ENCODE data around the gene RALGAPA2. TPM values are rescaled to one million over a fixed set of nuclear protein-coding genes. Genes with fewer than 3 reads are reported as not detected.
"Not testable (repeated sequence)": the region's sequence is repeated elsewhere in the genome, so short reads cannot be mapped to it uniquely, and the experiment has no call there.

The RALGAPA2 gene
- total and polyA plus RNA-seq, 2 donors, result 15.3 to 41.6 TPM

DNA sequence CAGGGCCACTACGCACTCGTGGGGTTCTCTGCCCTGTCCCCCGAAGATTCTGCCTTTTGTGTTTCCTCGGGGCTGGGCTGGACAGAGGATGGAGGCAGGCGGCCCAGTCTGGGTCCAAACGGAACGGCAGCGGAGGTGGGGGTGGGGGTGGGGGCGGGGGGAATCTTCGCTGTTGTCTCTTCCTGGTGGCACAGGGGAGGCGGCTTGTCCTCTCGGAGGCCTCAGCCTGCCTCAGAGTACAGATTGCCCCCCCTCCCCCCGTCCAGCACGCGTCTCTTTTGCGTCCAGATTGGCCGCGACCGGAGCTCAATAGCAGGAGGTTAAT, 345.9 kb downstream of the RALGAPA2 start:
- 4% methylated on average over 19 of the region's 19 CpGs for WGBS
- Histone ChIP-seq H3K4me1 (ENCODE audit: insufficient read depth) (peaks cover 12% of the 10 kb centered on the region), H3K36me3 (ENCODE audit: insufficient read depth) (no peaks in the 10 kb centered on the region), H3K27ac (ENCODE audit: low read depth) (no peak overlapping the region), H3K4me3 (ENCODE audit: low read depth, low read length) (no peak overlapping the region)
- DNase-seq (ENCODE audit: extremely low spot score), result no peak

DNA sequence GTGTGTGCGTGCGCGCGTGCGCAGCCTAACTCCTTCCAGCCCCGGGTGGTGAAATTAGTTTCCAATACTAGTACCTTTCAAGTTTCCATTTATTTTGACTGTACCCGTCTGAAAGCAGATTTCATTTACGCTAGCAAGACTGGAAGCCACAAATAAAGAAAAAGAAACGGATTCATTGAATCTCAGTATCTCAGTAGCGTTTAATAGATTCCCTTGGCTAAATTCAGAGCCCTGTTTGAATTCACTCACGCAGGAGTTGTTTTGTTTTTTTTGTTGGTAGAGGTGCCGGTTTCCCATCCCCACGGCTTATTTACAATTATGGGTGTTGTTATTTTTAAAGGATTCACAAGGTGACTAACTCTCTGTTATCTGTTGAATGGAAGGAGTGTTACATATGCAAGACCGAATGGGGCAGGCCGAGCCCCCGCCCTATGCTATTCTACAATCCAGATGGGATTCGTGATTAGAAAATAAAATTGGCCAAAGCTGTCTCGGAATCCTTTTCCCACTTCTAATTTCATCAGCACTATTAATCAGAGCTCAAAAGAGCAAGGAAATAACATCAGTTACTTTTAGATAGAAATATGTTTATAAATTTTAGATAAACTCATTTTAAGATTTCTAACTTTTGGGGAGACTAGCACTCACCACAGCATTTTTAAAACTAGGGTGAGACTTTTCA, 346.8 kb downstream of the RALGAPA2 start:
- Histone ChIP-seq H3K27ac (ENCODE audit: low read depth) (no peak overlapping the region), H3K4me1 (ENCODE audit: insufficient read depth) (peaks cover 12% of the 10 kb centered on the region), H3K36me3 (ENCODE audit: insufficient read depth) (no peaks in the 10 kb centered on the region), H3K4me3 (ENCODE audit: low read depth, low read length) (no peak overlapping the region)
- 8% methylated on average over 18 of the region's 18 CpGs for WGBS
- no peak for DNase-seq (ENCODE audit: extremely low spot score)

DNA sequence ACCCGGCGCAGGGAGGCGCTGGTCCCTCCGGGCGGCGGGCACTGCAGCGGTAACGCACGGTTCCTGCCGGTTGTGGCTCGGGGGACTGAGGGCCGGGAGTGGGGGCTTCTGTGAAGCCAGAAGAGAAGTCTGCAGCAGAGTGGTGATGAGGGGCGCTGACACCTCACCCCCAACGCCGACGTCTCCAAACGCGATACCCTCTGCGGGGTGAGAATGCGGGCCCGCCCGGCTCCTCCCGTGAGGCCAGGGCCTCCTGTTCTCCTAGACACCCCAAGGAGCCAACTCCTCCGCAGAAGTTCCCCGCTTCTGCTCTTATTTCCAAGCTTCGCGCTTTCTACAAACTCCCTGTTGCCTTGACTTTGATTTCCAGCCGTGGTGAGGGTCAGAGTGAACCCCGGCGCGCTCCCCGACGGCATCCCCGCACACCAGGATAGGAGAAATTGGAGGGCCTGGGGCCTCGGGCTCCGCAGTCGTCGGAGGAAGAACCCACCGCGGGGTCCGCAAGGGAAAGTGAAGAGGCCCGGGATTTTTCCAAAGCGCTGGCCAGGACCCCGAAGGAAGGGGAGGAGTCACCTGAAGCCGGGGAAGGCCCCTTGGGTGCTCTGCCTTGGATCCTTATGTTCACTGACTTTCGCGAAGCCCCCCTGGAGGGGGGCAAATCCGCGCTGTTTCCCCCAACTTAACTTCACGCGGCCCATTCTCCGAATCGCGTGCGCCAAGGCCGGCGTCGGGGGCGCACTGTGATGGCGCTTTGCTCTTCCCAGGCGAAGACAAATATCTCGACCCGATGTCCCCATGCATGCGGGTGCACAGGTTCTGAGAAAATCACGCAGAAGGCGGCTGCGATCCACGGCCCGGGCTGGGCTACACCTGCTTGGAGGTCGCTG, 347.6 kb downstream of the RALGAPA2 start:
- Histone ChIP-seq H3K4me1 (ENCODE audit: insufficient read depth) (peaks cover 12% of the 10 kb centered on the region), H3K36me3 (ENCODE audit: insufficient read depth) (no peaks in the 10 kb centered on the region), H3K4me3 (ENCODE audit: low read depth, low read length) (no peak overlapping the region), H3K27ac (ENCODE audit: low read depth) (no peak overlapping the region)
- DNase-seq (ENCODE audit: extremely low spot score), result no peak
- 3% methylated on average over 70 of the region's 70 CpGs for WGBS

DNA sequence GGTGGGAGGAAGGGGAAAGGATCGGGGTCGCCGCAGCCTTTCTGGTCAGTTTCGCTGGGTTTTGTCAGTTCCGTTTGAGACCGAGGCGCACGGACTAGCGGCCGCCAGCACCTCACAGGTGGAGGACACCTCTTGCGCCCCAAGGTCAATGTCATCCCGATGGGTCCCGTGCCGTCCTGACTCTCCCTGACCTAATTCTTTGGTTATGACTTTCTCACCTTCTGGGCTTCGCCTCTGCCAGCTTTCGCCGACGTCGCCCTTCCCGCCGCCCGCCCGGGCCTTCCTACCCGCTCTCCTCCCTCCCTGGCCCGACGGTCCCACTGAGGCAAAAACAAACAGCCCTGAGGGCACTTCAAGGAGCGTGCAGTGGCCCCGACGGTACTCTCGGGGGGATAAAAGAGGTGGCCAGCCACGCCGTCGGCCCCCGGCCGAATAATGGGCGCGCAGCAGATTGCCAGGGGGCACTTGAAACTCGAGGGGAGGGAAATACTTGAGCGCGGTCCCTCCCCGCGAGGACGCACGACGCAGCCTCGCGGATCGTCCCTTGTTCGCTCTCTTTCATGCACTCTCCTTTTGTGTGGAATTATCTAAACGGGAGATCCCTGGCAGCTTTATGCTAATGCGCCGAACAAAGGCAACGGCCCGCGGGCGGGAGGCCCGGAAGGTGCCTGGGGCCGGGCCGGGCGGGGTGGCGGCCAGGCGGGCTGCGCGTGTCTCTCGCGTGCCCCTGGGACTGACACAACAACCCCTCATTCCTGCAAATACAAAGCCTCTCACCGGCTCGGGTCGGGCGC, 348.4 kb downstream of the RALGAPA2 start:
- H3K36me3 ChIP-seq (ENCODE audit: insufficient read depth), result no peaks in the 10 kb centered on the region
- WGBS, result 1% methylated on average over 70 of the region's 70 CpGs
- H3K27ac ChIP-seq (ENCODE audit: low read depth), result no peak overlapping the region
- H3K4me1 ChIP-seq (ENCODE audit: insufficient read depth), result peaks cover 11% of the 10 kb centered on the region
- no peak for DNase-seq (ENCODE audit: extremely low spot score)
- no peak overlapping the region for H3K4me3 ChIP-seq (ENCODE audit: low read depth, low read length)

DNA sequence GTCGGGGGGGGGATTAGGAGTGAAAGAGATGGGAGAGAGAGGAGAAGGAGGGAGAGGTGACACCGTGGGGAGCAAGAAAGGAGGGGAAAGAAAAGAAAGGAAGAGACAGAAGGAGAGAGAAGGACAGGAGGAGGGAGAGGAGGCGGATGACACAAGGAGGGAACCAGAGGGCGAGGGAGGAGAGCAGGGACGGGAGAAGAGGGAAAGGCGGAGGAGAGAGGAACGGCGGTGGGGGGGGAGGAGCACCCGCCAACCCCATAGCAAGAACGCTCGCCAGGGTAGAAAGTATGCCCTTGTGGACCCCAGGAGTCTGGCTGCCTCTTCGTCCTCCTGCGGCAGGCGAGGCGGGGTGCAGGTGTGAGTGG, 349.0 kb downstream of the RALGAPA2 start:
- Histone ChIP-seq H3K36me3 (ENCODE audit: insufficient read depth) (no peaks in the 10 kb centered on the region), H3K27ac (ENCODE audit: low read depth) (no peak overlapping the region), H3K4me3 (ENCODE audit: low read depth, low read length) (no peak overlapping the region), H3K4me1 (ENCODE audit: insufficient read depth) (peaks cover 8% of the 10 kb centered on the region)
- DNase-seq (ENCODE audit: extremely low spot score), result no peak
- WGBS, result 6% methylated on average over 15 of the region's 15 CpGs

DNA sequence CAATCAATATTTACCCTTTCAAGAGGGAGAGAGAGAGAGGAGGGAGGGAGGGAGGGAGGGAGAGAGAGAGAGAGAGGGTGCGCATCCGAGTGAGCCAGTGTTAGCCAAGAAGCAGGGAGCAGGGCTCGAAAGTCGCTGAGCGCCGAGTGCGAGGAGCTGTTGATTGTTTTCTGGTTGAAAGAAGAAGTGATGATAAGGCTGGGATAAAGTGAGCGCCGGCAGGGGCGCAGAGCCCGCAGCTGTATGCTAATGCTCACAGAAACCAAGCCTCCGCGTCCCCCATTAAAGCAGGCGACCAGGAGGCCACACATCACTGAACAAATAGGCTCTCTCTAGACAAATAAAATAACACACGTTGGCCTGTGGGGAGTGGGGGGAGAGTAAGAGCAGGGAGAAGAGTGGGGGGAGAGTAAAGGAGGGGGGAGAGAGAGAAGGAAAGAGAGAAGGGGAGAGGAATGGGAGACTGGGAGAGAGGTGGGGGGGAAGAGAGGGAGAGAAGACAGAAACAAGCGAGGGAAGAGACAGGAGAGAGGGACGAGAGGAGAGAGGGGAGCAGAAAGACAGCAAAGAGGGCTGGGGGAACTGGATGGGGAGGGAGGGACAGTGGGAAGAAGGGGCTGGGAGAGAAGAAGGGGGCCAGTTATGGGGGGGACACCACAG, 349.5 kb downstream of the RALGAPA2 start:
- no peak for DNase-seq (ENCODE audit: extremely low spot score)
- 2% methylated on average over 17 of the region's 17 CpGs for WGBS
- H3K4me3 ChIP-seq (ENCODE audit: low read depth, low read length), result no peak overlapping the region
- H3K36me3 ChIP-seq (ENCODE audit: insufficient read depth), result no peaks in the 10 kb centered on the region
- H3K27ac ChIP-seq (ENCODE audit: low read depth), result no peak overlapping the region
- peaks cover 6% of the 10 kb centered on the region for H3K4me1 ChIP-seq (ENCODE audit: insufficient read depth)

DNA sequence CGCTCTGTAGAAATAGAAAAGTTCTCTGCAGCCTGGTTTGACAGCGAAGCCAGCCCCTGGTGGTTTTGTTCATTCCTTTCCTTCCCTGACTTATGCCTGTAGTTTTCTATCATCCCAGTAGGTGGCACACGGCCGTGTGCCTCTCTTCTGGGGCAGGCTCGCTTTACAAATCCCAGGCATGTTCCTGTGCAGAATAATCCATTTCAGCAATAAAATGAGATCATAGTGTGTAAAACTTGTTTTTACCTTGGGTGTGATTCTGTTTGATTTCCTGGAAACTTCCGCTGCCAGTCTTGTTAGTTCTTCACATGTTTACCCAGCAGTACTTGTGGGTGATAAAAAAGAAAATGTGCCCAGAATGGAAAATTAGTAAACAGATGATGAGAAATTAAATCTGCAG, 352.0 kb downstream of the RALGAPA2 start:
- peak; percentile 26 for DNase-seq (ENCODE audit: extremely low spot score)
- Histone ChIP-seq H3K27ac (ENCODE audit: low read depth) (no peak overlapping the region), H3K36me3 (ENCODE audit: insufficient read depth) (no peaks in the 10 kb centered on the region), H3K4me1 (ENCODE audit: insufficient read depth) (no peaks in the 10 kb centered on the region), H3K4me3 (ENCODE audit: low read depth, low read length) (no peak overlapping the region)
- WGBS, result 1% methylated on average over 6 of the region's 6 CpGs

DNA sequence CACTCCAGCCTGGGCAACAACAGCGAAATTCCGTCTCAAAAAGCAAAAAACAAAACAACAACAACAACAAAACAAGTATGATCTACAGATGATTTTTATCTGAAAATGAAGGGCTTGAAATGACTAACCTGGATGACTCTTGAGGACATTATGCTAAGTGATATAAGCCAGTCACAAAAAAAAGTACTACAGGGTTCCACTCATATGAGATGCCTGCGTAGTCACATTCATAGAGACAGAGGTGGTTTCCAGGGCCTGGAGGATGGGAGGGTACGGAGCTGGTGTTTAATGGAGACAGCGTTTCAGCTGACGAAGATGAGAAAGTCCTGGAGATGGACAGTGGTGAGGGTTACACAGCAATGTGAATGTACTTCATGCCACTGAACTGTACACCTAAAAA, 352.8 kb downstream of the RALGAPA2 start:
- Histone ChIP-seq H3K4me1 (ENCODE audit: insufficient read depth) (no peaks in the 10 kb centered on the region), H3K27ac (ENCODE audit: low read depth) (no peak overlapping the region), H3K4me3 (ENCODE audit: low read depth, low read length) (no peak overlapping the region), H3K36me3 (ENCODE audit: insufficient read depth) (no peaks in the 10 kb centered on the region)
- no peak for DNase-seq (ENCODE audit: extremely low spot score)
- WGBS, result 77% methylated on average over 6 of the region's 6 CpGs

DNA sequence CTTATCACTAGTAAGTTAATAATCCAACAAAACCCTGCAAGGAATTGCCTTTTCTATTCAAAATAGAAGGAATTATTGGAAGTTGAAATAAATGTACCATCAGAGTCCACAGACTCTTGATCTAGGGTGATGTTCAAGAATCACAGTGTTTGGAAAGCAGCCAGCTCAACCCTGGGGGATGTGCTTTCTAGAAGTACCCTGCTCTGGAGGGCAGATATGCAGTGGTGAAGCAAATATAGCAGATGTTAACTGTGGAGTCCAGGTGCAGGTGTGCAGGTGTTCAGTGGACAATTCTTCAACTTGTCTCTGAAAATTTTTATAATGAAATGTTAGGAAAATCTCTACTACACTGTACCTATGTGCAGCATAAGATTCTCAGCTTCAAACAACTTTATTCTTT, 353.6 kb downstream of the RALGAPA2 start:
- Histone ChIP-seq H3K27ac (ENCODE audit: low read depth) (no peak overlapping the region), H3K36me3 (ENCODE audit: insufficient read depth) (no peaks in the 10 kb centered on the region), H3K4me3 (ENCODE audit: low read depth, low read length) (no peak overlapping the region), H3K4me1 (ENCODE audit: insufficient read depth) (no peaks in the 10 kb centered on the region)
- no peak for DNase-seq (ENCODE audit: extremely low spot score)

DNA sequence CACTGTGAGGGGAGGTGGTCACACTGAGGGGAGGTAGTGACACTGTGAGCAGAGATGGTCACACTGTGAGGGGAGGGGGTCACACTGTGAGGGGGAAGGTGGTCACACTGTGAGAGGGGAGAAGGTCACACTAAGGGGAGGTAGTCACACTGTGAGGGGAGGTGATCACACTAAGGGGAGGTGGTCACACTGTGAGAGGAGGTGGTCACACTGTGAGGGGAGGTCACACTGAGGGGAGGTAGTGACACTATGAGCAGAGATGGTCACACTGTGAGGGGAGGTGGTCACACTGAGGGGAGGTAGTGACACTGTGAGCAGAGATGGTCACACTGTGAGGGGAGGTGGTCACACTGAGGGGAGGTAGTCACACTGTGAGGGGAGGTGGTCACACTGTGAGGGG, 356.9 kb downstream of the RALGAPA2 start:
- H3K36me3 ChIP-seq (ENCODE audit: insufficient read depth); H3K4me3 ChIP-seq (ENCODE audit: low read depth, low read length); DNase-seq (ENCODE audit: extremely low spot score); H3K4me1 ChIP-seq (ENCODE audit: insufficient read depth); H3K27ac ChIP-seq (ENCODE audit: low read depth): not testable (repeated sequence)

DNA sequence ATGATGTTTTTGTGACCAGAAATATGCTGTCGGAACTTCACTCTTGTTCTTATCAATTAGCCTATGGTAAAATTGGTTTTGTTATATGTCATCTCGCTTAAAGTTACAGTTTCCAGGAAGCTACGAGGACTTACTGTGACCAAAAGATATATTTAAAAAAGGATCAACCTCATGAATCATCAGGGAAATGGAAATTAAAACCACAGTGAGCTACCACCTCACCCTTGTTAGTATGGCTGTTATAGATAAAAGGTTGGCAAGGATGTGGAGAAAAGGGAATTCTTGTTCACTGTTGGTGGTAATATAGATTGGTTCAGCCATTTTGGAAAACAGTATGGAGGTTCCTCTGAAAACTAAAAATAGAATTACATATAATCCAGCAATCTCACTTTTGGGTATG, 358.9 kb downstream of the RALGAPA2 start:
- Histone ChIP-seq H3K4me1 (ENCODE audit: insufficient read depth) (no peaks in the 10 kb centered on the region), H3K27ac (ENCODE audit: low read depth) (no peak overlapping the region), H3K4me3 (ENCODE audit: low read depth, low read length) (no peak overlapping the region), H3K36me3 (ENCODE audit: insufficient read depth) (no peaks in the 10 kb centered on the region)
- WGBS, result 81% methylated on average over 3 of the region's 3 CpGs
- DNase-seq (ENCODE audit: extremely low spot score), result no peak

DNA sequence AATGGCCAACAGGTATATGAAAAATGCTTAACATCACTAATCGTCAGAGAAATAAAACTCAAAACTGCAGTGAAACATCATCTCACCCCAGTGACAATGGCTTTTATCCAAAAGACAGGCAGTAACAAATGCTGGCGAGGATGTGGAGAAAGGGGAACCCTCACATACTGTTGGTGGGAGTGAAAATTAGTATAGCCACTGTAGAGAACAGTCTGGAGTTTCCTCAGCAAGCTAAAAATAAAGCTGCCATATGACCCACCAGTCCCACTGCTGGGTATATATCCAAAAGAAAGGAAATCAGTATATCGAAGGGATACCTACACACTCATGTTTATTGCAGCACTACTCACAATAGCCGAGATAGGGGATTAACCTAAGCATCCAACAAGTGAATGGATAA, 368.0 kb downstream of the RALGAPA2 start:
- 80% methylated on average over 4 of the region's 4 CpGs for WGBS
- no peak overlapping the region for H3K4me3 ChIP-seq (ENCODE audit: low read depth, low read length)
- H3K4me1 ChIP-seq (ENCODE audit: insufficient read depth), result no peaks in the 10 kb centered on the region
- no peaks in the 10 kb centered on the region for H3K36me3 ChIP-seq (ENCODE audit: insufficient read depth)
- no peak for DNase-seq (ENCODE audit: extremely low spot score)
- no peak overlapping the region for H3K27ac ChIP-seq (ENCODE audit: low read depth)

DNA sequence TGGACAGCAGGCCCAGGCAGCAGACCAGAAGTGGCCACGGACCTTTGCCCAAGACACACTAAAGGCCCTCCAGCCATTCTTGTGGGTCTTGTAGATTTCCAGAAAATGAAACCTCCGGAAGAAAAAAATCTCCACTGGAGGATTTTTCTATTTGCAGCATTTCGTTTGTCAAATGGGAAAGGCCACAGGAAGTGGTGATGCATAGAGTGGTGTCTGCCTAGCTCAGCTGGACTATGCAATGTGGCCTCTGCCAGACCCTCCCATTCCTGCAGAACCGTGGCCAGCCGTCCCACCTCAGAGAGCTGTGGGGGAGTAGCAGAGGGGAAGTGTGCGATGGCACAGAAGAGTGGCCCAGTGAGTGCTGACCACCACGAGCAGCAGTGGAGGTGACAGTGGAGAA, 368.5 kb downstream of the RALGAPA2 start:
- 64% methylated on average over 7 of the region's 7 CpGs for WGBS
- Histone ChIP-seq H3K4me1 (ENCODE audit: insufficient read depth) (no peaks in the 10 kb centered on the region), H3K27ac (ENCODE audit: low read depth) (no peak overlapping the region), H3K36me3 (ENCODE audit: insufficient read depth) (no peaks in the 10 kb centered on the region), H3K4me3 (ENCODE audit: low read depth, low read length) (no peak overlapping the region)
- DNase-seq (ENCODE audit: extremely low spot score), result no peak

Measured in urinary bladder (tissue), 4 donors.